GM10266 (cell line): Measurements from ENCODE around the gene MORN1.
"Not testable (repeated sequence)": the region's sequence is repeated elsewhere in the genome, so short reads cannot be mapped to it uniquely, and the experiment has no call there.

Source experiments
- DNase-seq: peaks from one replicate; pipeline ENCODE4 v3.0.0; 2012; ENCODE audit errors: extremely low spot score
- CTCF ChIP-seq: IDR thresholded peaks from 2 replicates; pipeline ENCODE4 v1.5.1; 2012; ENCODE audit warnings: mild to moderate bottlenecking, low read depth; ENCODE audit not compliant: control insufficient read depth, insufficient read depth; ENCODE audit errors: missing control alignments

Gene MORN1

DNA sequence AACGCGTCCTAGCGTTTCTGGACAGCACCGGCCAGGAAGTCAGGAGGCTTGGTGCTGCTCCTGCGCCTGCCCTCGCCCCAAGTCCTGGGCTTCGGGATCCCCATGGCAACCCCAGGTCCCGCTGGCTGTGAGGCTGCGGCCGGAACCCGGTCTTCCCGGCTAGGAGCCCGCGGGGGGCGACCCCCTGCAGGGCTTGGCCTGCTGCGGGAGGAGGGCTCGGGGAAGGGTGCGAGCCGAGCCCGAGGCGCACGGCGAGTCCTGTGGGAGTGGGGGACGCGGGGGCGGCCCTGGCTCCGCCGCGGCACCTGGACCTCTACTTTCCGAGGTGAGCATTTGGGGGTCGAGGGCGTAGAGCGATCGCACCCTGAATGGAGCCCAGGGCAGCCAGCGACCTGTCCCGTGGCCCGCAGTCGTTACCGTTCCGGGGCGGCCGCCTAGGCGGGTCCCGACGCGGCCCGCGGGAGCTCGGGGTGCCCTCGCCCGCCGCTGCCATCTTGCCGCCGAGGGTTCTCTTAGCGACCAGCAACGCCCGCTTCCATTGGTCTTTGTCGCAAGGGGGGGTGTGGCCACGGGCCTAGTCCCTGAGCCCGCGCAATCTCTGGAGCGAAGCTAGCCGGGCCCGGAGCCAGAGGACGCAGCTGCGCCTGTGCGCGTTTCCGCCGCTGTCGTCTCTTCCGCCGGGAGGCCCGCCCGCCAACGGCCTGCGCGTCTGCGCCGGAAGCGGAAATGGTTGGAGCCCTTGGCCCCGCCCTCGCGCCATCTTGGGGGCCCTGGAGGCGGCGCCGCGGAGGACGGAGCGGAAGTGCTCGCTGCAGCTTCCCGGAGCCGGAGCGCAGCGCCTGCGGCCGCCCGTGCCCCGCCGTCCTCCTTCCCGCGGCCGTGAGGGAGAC, at the start of gene MORN1, which contains the start of gene RER1:
TSS of gene MORN1 (minus strand) at position 514 of the 890 bp plus-strand sequence. CDS start at position 493, 21 bp downstream.
TSS of gene RER1 (plus strand) at position 801 of the 890 bp plus-strand sequence. CDS start 3,950 bp downstream, outside the sequence.
- TF ChIP-seq CTCF = peak; percentile 3
- DNase-seq = peak; percentile 100

- DNase-seq = not testable (repeated sequence)
These were observed 49.0 kb upstream of the MORN1 start for GRCh38 chr1:2440346-2440745.

- no peak for DNase-seq
- TF ChIP-seq CTCF = no peak
These were observed 48.0 kb upstream of the MORN1 start for GRCh38 chr1:2439369-2439768.

GRCh38 chr1:2438641-2439040, 47.3 kb upstream of the MORN1 start:
- TF ChIP-seq CTCF = no peak
- DNase-seq = no peak

DNA sequence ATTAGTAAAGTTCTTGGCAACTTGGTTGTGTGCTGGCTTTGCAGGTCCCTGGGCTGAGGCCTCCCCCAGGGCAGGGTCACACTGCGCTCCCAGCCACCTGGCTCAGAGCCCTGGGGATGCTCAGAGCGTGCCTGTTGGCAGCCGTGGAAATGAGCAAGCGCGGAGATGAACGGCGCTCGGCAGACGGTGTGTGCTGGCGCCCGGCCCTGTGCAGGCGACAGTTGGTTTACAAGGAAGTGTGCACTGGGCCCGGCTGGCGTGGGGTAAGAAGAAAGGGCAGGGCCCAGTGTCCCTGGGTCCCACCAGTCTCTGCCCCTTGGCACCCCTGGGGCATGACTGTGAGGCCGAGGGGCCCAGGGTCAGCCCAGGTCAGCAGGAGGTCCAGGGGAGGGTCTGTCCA, 46.7 kb upstream of the MORN1 start:
- no peak for DNase-seq

DNA sequence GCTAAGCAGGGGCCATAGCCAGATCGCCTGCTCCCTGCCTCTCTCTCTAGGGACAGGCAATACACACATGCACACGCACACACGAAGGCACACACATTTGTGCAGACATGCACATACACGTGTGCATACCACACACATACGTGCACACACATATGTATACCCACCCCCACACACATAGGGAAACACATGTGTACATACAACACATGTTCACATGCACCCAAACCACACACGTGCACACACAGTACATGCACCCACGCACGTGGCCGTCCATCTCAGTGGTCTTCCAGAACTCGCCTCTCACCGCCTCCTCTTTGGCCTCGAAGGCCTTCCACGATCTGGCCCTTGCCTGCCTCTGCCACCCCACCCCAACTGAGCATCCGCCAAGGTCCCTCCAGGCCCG, 46.3 kb upstream of the MORN1 start:
- no peak for TF ChIP-seq CTCF
- no peak for DNase-seq

More for the DNA sequence above, 46.7 kb upstream of the MORN1 start:
- no peak for TF ChIP-seq CTCF

GRCh38 chr1:2436876-2437275, 45.5 kb upstream of the MORN1 start:
- no peak for DNase-seq
- TF ChIP-seq CTCF = no peak

- no peak for DNase-seq
- TF ChIP-seq CTCF = no peak
These were observed 44.5 kb upstream of the MORN1 start for GRCh38 chr1:2435746-2436355.
